Vagina (tissue), 2 donors: ENCODE data around the gene CAB39.

Experiments used
- CTCF ChIP-seq, 3 experiments: fragments of 450-650 bp in 2 of 3; fragments of 200-600 bp in 1 of 3; sonication (generic) in 1 of 3; IDR thresholded peaks; one replicate each; pipeline ENCODE4 v1.5.1; 2017 to 2019; ENCODE audit warnings: antibody characterized with exemption in 3 of 3, mild to moderate bottlenecking in 2 of 3, moderate library complexity in 2 of 3
- POLR2A ChIP-seq, 2 donors: fragments of 450-650 bp; IDR thresholded peaks; one replicate each; pipeline ENCODE4 v1.6.1; 2017; ENCODE audit warnings: antibody characterized with exemption in 2 of 2, mild to moderate bottlenecking in 2 of 2, moderate library complexity in 2 of 2
- POLR2AphosphoS5 ChIP-seq, 2 donors: sonication (generic); formaldehyde crosslinking; IDR thresholded peaks; one replicate each; pipeline ENCODE4 v1.9.0; 2017; ENCODE audit warnings: antibody characterized with exemption in 2 of 2, mild to moderate bottlenecking in 2 of 2, low read depth in 1 of 2; ENCODE audit not compliant: insufficient read depth in 1 of 2

- no peak for TF ChIP-seq CTCF (IDR thresholded peaks at IDR 0.05)
- no peak for TF ChIP-seq POLR2AphosphoS5 (IDR thresholded peaks at IDR 0.05; ENCODE audit: insufficient read depth in 1 of 2, low read depth in 1 of 2)
- no peak for TF ChIP-seq POLR2A (IDR thresholded peaks at IDR 0.05)
These were observed 6.6 kb upstream of the CAB39 start for GRCh38 chr2:230706053-230706521.
